HUES6 (cell line): Measurements from ENCODE around the gene ZNF275.
"Not testable (repeated sequence)": the region's sequence is repeated elsewhere in the genome, so short reads cannot be mapped to it uniquely, and the experiment has no call there.

Experiments
- H3K27ac ChIP-seq: 2 replicates; pipeline ENCODE4 v1.7.0; 2013; ENCODE audit warnings: low read depth, mild to moderate bottlenecking, low read length, inconsistent platforms
- H3K27me3 ChIP-seq: 2 replicates; pipeline ENCODE4 v1.6.1; 2013; ENCODE audit warnings: low read length; ENCODE audit not compliant: control insufficient read depth, insufficient read depth
- H3K36me3 ChIP-seq: 2 replicates; pipeline ENCODE4 v1.6.1; 2013; ENCODE audit warnings: low read length; ENCODE audit not compliant: control insufficient read depth, insufficient read depth
- H3K4me1 ChIP-seq: 2 replicates; pipeline ENCODE4 v1.6.1; 2013; ENCODE audit warnings: low read length; ENCODE audit not compliant: control insufficient read depth, insufficient read depth
- H3K4me3 ChIP-seq: 2 replicates; pipeline ENCODE4 v1.5.1; 2013; ENCODE audit warnings: low read depth, low read length
- H3K9ac ChIP-seq: one replicate; pipeline ENCODE4 v1.6.1; 2013; ENCODE audit warnings: mild to moderate bottlenecking, low read length
- H3K9me3 ChIP-seq: 2 replicates; pipeline ENCODE4 v1.6.1; 2013; ENCODE audit warnings: low read depth, low read length; ENCODE audit not compliant: control insufficient read depth, insufficient read depth

ZNF275 gene

GRCh38 chrX:153379971-153380581 lies 46.1 kb downstream of the ZNF275 start:
- no peak overlapping the region for H3K4me3 ChIP-seq
- no peaks in the 10 kb centered on the region; the same call in 1 of the 2 replicates for H3K4me1 ChIP-seq
- H3K9ac ChIP-seq, result no peak overlapping the region
- H3K36me3 ChIP-seq, result no peaks in the 10 kb centered on the region
- peaks cover 45% of the 10 kb centered on the region for H3K9me3 ChIP-seq
- H3K27me3 ChIP-seq, result no peaks in the 10 kb centered on the region
- no peak overlapping the region for H3K27ac ChIP-seq

- no peak overlapping the region for H3K4me3 ChIP-seq
- H3K4me1 ChIP-seq, result no peaks in the 10 kb centered on the region; the same call in 1 of the 2 replicates
- H3K36me3 ChIP-seq, result no peaks in the 10 kb centered on the region
- no peaks in the 10 kb centered on the region for H3K27me3 ChIP-seq
- no peak overlapping the region for H3K9ac ChIP-seq
- peaks cover 41% of the 10 kb centered on the region for H3K9me3 ChIP-seq
- H3K27ac ChIP-seq, result no peak overlapping the region
These were observed 46.7 kb downstream of the ZNF275 start for GRCh38 chrX:153380691-153381090.

GRCh38 chrX:153381684-153382532 lies 48.0 kb downstream of the ZNF275 start:
- peaks cover 35% of the 10 kb centered on the region for H3K9me3 ChIP-seq
- H3K27me3 ChIP-seq, result no peaks in the 10 kb centered on the region
- H3K36me3 ChIP-seq, result no peaks in the 10 kb centered on the region
- no peak overlapping the region for H3K27ac ChIP-seq
- no peak overlapping the region for H3K4me3 ChIP-seq
- H3K4me1 ChIP-seq, result no peaks in the 10 kb centered on the region; the same call in 1 of the 2 replicates
- H3K9ac ChIP-seq, result no peak overlapping the region

- no peaks in the 10 kb centered on the region for H3K36me3 ChIP-seq
- no peak overlapping the region for H3K27ac ChIP-seq
- no peak overlapping the region for H3K9ac ChIP-seq
- H3K9me3 ChIP-seq, result peaks cover 35% of the 10 kb centered on the region; the same call in 1 of the 2 replicates
- H3K4me1 ChIP-seq, result no peaks in the 10 kb centered on the region; the same call in 1 of the 2 replicates
- no peak overlapping the region for H3K4me3 ChIP-seq
- H3K27me3 ChIP-seq, result no peaks in the 10 kb centered on the region
These were observed 48.9 kb downstream of the ZNF275 start for GRCh38 chrX:153382563-153383482.

- H3K4me1 ChIP-seq, result no peaks in the 10 kb centered on the region; the same call in 1 of the 2 replicates
- H3K9me3 ChIP-seq, result peaks cover 34% of the 10 kb centered on the region; the same call in 1 of the 2 replicates
- no peaks in the 10 kb centered on the region for H3K27me3 ChIP-seq
These were observed 50.4 kb downstream of the ZNF275 start for GRCh38 chrX:153384390-153384789.

GRCh38 chrX:153384973-153385372 lies 51.0 kb downstream of the ZNF275 start:
- H3K27me3 ChIP-seq, result not testable (repeated sequence)
- H3K9me3 ChIP-seq, result peaks cover 38% of the 10 kb centered on the region; the same call in 1 of the 2 replicates

More at GRCh38 chrX:153384390-153384789, 50.4 kb downstream of the ZNF275 start:
- no peak overlapping the region for H3K9ac ChIP-seq
- H3K4me3 ChIP-seq, result no peak overlapping the region
- no peaks in the 10 kb centered on the region for H3K36me3 ChIP-seq
- no peak overlapping the region for H3K27ac ChIP-seq

GRCh38 chrX:153386097-153386496 lies 52.1 kb downstream of the ZNF275 start:
- Histone ChIP-seq H3K27me3 (no peaks in the 10 kb centered on the region), H3K27ac (no peak overlapping the region), H3K36me3 (no peaks in the 10 kb centered on the region), H3K4me1 (no peaks in the 10 kb centered on the region), H3K9me3 (peaks cover 43% of the 10 kb centered on the region; the same call in 1 of the 2 replicates), H3K4me3 (no peak overlapping the region), H3K9ac (no peak overlapping the region)

More at GRCh38 chrX:153384973-153385372, 51.0 kb downstream of the ZNF275 start:
- not testable (repeated sequence) for H3K4me3 ChIP-seq, H3K4me1 ChIP-seq, H3K27ac ChIP-seq, H3K36me3 ChIP-seq, H3K9ac ChIP-seq

- H3K4me3 ChIP-seq, result no peak overlapping the region
- no peak overlapping the region for H3K27ac ChIP-seq
- H3K9ac ChIP-seq, result no peak overlapping the region
- no peaks in the 10 kb centered on the region for H3K27me3 ChIP-seq
- H3K36me3 ChIP-seq, result no peaks in the 10 kb centered on the region
- H3K9me3 ChIP-seq, result peaks cover 54% of the 10 kb centered on the region; the same call in 1 of the 2 replicates
- no peaks in the 10 kb centered on the region for H3K4me1 ChIP-seq
These were observed 53.4 kb downstream of the ZNF275 start for GRCh38 chrX:153387345-153387744.

- Histone ChIP-seq H3K27ac (no peak overlapping the region), H3K36me3 (no peaks in the 10 kb centered on the region), H3K4me3 (no peak overlapping the region), H3K27me3 (no peaks in the 10 kb centered on the region), H3K4me1 (no peaks in the 10 kb centered on the region), H3K9me3 (peaks cover 47% of the 10 kb centered on the region; the same call in 1 of the 2 replicates), H3K9ac (no peak overlapping the region)
These were observed 54.2 kb downstream of the ZNF275 start for GRCh38 chrX:153387987-153388721.
